Uterus (tissue), 2 donors: ENCODE results near the gene AGFG1.

Source experiments
- POLR2A ChIP-seq, 2 donors: fragments of 450-650 bp; IDR thresholded peaks; one replicate each; pipeline ENCODE4 v1.6.1; 2016; ENCODE audit warnings: antibody characterized with exemption in 2 of 2, mild to moderate bottlenecking in 1 of 2, moderate library complexity in 1 of 2
- TF ChIP-seq, protein P1 (sequence below), 4 experiments: fragments of 200-600 bp in 2 of 4; fragments of 450-650 bp in 2 of 4; sonication (generic) in 2 of 4; IDR thresholded peaks; one replicate each; pipeline ENCODE4 v1.5.1; 2016 to 2019; ENCODE audit warnings: antibody characterized with exemption in 4 of 4, mild to moderate bottlenecking in 2 of 4, moderate library complexity in 1 of 4

DNA sequence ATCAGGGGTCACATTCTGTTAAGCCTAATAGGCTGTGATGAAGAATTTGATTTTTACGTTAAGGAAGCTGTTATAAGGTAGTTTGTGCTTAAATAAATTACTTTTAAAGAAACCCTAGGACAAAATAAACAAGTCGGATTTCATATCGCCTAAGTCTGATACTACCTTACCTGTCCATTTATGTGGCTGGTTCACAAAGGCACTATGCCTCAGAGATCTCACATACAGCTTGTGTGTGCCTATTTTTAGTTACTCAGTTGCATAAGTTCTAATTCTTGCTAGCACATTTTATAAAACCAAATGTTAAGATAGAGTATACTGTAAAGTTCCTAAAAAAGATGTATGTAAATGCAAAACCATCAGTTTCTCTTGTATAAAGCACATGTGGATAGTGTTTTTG is 40.0 kb downstream of the AGFG1 start:
- no peak for TF ChIP-seq POLR2A (IDR thresholded peaks at IDR 0.05)
- TF ChIP-seq, protein P1, sequence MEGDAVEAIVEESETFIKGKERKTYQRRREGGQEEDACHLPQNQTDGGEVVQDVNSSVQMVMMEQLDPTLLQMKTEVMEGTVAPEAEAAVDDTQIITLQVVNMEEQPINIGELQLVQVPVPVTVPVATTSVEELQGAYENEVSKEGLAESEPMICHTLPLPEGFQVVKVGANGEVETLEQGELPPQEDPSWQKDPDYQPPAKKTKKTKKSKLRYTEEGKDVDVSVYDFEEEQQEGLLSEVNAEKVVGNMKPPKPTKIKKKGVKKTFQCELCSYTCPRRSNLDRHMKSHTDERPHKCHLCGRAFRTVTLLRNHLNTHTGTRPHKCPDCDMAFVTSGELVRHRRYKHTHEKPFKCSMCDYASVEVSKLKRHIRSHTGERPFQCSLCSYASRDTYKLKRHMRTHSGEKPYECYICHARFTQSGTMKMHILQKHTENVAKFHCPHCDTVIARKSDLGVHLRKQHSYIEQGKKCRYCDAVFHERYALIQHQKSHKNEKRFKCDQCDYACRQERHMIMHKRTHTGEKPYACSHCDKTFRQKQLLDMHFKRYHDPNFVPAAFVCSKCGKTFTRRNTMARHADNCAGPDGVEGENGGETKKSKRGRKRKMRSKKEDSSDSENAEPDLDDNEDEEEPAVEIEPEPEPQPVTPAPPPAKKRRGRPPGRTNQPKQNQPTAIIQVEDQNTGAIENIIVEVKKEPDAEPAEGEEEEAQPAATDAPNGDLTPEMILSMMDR (IDR thresholded peaks at IDR 0.05): no peak
